ENCODE data around the gene ZNF814.

DNA sequence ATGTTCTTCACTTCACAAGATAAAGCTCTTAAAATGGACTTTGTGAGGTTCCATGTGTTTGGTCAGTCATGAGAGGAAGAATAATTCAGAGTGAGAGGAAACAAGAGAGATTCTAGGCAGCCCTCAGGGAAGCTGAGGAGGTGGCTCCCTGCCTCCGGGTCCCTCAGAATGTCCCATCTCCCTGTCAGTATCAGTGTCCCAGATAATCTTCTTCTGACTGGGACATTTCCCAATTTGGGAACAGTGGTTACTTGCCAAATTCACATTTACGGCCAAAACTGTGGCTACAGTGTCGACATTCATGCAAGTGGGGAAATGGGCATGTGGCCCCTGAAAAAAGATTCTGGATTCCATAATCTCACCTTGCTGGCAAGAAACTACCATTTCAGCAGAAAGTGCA is 18.6 kb upstream of the ZNF814 start:
- no peak for TF ChIP-seq POLR2AphosphoS5 (IDR thresholded peaks at IDR 0.05; ENCODE audit: low read depth, low read length)
- no peak for TF ChIP-seq POLR2A (IDR thresholded peaks at IDR 0.05; ENCODE audit: low read depth, low read length)
- TF ChIP-seq PAX5 (IDR thresholded peaks at IDR 0.05; ENCODE audit: insufficient read depth, low read length, severe bottlenecking) = no peak
